ENCODE data around the gene NFKBIA. TPM values are rescaled to one million over a fixed set of nuclear protein-coding genes. Genes with fewer than 3 reads are reported as not detected.

The NFKBIA gene
- total RNA-seq, 4 donors from 2014 or later = 139 to 441 (median 298) TPM

DNA sequence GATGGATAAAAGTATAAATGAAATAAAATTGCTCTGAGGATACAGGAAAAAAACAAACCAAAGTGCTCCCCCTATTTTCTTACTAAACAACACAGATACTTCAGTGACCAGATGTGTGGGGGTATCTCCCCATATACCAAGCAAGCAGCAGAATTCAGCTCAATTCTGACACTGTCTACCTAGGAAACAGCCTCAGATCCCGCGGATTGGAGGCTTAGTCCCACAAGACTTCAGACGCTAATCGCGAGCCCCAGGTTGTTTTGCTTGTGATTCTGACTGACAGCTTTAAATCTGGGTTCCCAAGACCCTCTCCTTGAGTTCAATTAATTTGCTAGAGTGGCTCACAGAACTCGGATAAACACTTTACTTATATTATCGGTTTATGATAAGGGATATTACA is 17.3 kb downstream of the NFKBIA start:
- Histone ChIP-seq H3K4me3 (no peak overlapping the region), H3K27ac (peak overlapping the region in 3 of 4 donors; percentile 75 to 91 (median 82)), H3K4me1 (peaks cover 33 to 49% (median 43%) of the 10 kb centered on the region in 3 donors), H3K27me3 (no peaks in the 10 kb centered on the region), H3K36me3 (no peaks in the 10 kb centered on the region), H3K9me3 (no peaks in the 10 kb centered on the region)
- TF ChIP-seq, protein P1, sequence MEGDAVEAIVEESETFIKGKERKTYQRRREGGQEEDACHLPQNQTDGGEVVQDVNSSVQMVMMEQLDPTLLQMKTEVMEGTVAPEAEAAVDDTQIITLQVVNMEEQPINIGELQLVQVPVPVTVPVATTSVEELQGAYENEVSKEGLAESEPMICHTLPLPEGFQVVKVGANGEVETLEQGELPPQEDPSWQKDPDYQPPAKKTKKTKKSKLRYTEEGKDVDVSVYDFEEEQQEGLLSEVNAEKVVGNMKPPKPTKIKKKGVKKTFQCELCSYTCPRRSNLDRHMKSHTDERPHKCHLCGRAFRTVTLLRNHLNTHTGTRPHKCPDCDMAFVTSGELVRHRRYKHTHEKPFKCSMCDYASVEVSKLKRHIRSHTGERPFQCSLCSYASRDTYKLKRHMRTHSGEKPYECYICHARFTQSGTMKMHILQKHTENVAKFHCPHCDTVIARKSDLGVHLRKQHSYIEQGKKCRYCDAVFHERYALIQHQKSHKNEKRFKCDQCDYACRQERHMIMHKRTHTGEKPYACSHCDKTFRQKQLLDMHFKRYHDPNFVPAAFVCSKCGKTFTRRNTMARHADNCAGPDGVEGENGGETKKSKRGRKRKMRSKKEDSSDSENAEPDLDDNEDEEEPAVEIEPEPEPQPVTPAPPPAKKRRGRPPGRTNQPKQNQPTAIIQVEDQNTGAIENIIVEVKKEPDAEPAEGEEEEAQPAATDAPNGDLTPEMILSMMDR (IDR thresholded peaks at IDR 0.05) = no peak
- no peak for TF ChIP-seq POLR2A (IDR thresholded peaks at IDR 0.05)
- 88 to 95% methylated on average over 7 of the region's 7 CpGs for WGBS, 2 donors
- no peak for DNase-seq
- intact Hi-C loops (cut with DNase I) = no loop called here

DNA sequence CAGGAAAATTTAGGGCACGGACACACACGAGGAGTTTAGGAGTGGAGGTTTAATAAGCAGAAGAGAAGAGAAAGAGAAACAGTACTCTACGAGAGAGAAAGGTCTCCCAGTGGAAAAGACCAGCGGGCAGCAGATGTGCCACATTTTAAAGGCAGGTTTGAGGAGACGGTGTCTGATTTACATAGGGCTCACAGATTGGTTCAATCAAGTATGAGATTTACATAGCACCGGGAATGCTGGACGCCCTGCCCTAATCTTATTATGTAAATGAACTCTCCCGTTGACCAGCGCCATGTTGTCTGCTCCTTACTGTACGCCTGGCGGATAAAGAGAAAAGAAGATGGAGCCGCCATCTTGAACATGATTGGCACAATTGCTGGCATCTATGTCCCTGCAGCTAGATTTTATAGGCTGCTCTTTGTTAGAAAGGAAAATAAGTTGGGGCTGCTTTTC is 17.9 kb downstream of the NFKBIA start:
- H3K4me3 ChIP-seq = no peak overlapping the region
- no peaks in the 10 kb centered on the region for H3K27me3 ChIP-seq
- peaks cover 33 to 48% (median 43%) of the 10 kb centered on the region in 3 donors for H3K4me1 ChIP-seq
- TF ChIP-seq, protein P1 (IDR thresholded peaks at IDR 0.05) = no peak
- no peak for TF ChIP-seq POLR2A (IDR thresholded peaks at IDR 0.05)
- intact Hi-C loops (cut with DNase I) = no loop called here
- no peak for DNase-seq
- 63% methylated on average over 12 of the region's 12 CpGs for WGBS, 2 donors
- H3K36me3 ChIP-seq = no peaks in the 10 kb centered on the region
- peak overlapping the region; percentile 57 to 91 (median 78) for H3K27ac ChIP-seq
- H3K9me3 ChIP-seq = no peaks in the 10 kb centered on the region

DNA sequence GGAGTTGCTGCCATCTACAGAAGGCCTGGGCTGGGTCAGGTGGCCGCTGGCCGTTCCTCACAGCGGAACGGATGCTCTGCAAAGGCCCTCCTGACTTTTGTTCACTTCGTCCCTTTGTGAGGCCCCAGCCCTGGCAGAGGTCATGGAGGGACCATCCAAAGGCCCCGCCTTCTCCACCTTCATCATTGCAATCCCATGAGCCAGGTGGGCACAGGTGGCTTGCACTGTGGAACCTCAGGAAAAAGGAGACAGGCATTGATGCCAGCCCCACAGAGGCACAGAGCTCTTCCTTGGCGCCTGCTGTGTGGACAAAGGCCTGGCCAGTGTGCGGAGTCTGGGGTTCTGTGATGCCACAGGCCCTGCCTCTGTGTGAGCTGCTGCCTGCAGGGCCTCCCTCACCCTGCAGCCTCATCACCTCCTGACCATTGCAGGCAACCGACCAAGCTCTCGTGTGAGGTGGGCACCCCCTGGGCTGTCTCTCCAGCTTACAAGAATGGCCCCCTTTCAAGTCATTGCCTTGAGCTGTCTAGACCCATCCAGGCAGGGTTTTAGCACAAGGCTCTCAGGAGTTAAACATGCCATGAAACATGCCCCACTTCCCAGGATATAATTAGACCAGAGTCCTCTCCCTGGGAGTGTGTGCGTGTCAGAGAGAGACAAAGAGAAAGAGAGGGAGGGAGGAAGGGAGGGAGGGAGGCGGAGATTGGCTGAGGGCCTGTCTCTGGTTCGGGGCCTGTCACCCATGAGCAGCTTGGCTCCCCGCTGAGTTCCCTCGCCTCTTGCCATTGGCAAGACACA is 19.3 kb downstream of the NFKBIA start:
- H3K4me1 ChIP-seq = peaks cover 26 to 34% (median 33%) of the 10 kb centered on the region in 3 donors
- no peak for DNase-seq
- TF ChIP-seq, protein P1 (IDR thresholded peaks at IDR 0.05) = no peak
- TF ChIP-seq POLR2A (IDR thresholded peaks at IDR 0.05) = no peak
- H3K27ac ChIP-seq = peak overlapping the region; percentile 57 to 91 (median 78)
- no peaks in the 10 kb centered on the region for H3K9me3 ChIP-seq
- H3K27me3 ChIP-seq = no peaks in the 10 kb centered on the region
- no peak overlapping the region for H3K4me3 ChIP-seq
- intact Hi-C loops (cut with DNase I) = no loop called here
- no peaks in the 10 kb centered on the region for H3K36me3 ChIP-seq
- 37 to 46% methylated on average over 5 to 9 of the region's 15 CpGs for WGBS, 2 donors

DNA sequence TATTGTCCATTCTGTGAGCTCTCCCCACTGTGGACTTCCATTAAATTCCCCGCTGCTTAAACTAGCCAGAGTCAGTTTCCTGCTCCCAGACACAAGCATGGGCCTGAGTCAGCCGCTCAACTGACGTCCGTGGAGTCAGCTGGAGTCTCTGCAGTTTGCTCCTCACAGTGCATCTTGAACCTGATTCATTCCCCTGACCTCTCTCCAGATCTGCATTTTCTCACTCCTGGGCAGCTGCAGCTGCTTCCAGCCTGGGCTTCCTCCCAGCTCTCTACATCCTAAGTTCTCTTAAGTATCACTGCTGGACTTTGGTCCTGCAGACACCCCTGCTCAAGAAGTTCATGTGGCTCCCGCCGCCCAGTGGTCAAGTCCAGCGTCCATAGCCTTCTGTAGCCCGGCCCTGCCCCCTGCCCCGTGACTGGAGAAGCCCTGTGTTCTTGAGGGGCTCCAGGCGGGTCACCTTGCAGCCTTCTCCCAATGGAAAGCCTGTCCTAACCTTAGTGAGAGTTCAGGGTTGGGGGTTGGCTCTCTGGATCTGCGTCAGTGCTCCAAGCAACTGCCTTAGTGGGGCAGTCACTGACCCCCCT is 20.0 kb downstream of the NFKBIA start:
- intact Hi-C loops (cut with DNase I) = no loop called here
- H3K27ac ChIP-seq = peak overlapping the region; percentile 57 to 91 (median 78)
- 51 to 66% methylated on average over 5 to 10 of the region's 11 CpGs for WGBS, 2 donors
- H3K9me3 ChIP-seq = no peaks in the 10 kb centered on the region
- no peaks in the 10 kb centered on the region for H3K27me3 ChIP-seq
- DNase-seq = no peak
- H3K36me3 ChIP-seq = no peaks in the 10 kb centered on the region
- H3K4me1 ChIP-seq = peaks cover 26 to 33% (median 33%) of the 10 kb centered on the region in 3 donors
- TF ChIP-seq, protein P1 (IDR thresholded peaks at IDR 0.05) = no peak
- H3K4me3 ChIP-seq = no peak overlapping the region
